GM19467 (cell line): ENCODE data around the gene SMR3B.
A peak's percentile ranks its signal among the peaks of the same experiment; 100 is the strongest.

Experiments
- ATAC-seq: cut with Tn5 transposase; IDR thresholded peaks from one replicate; pipeline ENCODE4 v1.9.1; 2021; ENCODE audit warnings: mild to moderate bottlenecking, moderate library complexity; ENCODE audit not compliant: unreplicated experiment

Gene SMR3B

DNA sequence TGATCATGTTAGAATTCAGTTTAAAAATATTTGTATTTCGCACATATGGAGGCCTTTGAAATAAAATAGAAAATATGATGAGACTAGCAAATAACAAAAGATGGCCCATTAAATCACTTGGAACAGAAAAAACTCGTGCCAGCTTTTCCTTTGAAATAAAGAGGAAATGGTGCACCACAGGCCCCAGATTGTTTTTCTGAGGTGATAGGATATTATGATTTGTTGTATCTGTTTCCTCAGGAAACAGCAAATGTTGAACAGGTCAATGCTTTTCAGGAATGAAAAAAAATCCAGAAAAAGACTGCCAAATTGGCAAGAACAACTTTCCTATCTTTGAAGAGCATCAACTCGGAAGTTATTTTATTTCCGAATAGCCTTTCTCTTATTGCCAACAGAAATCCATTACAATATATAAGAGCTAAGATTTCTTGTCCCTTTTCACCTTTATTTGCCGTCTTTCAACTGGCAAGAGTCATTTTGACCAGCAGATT lies at the start of gene SMR3B:
SMR3B (plus strand) TSS at position 441 of the 491 bp plus-strand sequence. CDS start 1,380 bp downstream, outside the sequence.
- no peak for ATAC-seq

DNA sequence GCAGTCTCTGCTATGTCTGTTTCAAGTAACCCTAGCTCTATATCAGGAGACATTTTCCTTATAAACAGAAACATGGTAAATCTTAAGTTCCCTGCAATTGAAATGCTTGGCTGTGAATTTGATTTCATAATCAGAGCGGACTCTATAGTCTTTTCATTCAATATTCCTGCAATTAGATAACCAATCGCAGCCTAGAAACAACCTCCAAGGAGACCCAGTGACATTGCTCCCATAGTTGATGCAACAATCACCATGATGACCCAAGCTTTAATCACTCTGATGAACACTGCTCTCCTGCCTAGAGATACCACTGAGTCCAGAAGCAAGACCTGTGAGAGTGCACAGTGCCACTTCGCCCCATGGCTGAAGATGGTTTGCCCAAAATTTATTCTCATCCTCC lies 48.2 kb upstream of the SMR3B start, which contains the start of gene CABS1:
CABS1 (plus strand) TSS at position 301 of the 400 bp plus-strand sequence; CDS start at position 360, 59 bp downstream.
- ATAC-seq = no peak

DNA sequence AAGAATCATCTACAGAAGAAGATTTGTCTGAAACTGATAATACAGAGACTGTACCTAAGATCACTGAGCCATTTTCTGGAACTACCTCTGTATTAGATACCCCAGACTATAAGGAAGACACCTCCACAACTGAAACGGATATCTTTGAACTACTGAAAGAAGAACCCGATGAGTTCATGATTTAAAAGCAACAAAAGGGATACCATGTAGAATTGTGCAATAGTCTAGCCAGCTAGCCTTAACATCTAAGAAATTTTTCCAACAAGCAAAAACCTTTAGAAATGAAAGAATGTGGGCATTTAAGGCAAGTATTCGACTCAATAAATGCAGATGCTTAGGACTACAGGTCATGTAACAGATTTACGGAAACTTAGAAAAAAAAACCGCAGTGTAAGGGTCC lies 46.9 kb upstream of the SMR3B start:
- ATAC-seq = no peak

DNA sequence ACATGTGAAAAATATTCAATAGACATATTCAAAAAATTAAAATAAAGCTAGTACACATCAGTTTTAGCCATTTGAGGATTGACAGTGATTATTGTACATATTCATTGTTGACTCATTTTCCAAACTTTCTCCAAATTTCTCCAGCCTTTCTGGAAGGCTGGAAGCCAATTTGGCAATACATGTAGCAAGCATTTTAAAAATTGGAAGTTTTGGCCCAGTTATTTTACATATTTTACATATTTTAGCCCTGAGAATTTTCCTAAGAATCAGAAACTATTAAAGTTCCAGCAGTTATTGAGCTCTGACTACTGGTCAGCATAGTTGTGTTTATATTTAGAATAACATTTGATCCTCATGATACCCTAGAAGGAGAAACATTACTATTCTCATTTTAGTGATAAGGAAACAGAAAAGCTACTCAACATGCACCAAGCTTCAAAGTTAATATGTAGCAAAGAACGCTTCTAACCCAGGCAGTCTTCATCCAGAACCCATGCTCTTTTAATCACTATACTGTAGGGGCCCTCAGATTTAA lies 45.0 kb upstream of the SMR3B start:
- ATAC-seq = no peak

DNA sequence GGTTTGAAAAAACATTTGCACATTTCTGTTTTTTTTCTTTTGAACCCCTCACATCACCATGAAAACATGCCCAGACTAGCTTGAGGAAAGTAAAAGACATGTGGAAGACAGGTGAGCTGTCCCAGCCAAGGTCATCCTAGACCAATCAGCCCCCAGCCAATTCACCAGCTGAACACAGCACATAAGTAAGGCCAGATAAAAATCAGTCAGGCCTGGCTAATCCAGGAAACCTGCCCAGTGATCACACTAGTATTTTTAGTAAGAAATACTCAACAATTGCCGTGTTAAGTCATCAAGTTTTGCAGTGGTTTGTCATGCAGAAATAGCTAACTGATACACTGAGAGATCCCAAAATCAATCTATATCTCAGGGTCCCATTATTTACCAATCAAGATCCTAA lies 26.7 kb upstream of the SMR3B start:
- no peak for ATAC-seq

DNA sequence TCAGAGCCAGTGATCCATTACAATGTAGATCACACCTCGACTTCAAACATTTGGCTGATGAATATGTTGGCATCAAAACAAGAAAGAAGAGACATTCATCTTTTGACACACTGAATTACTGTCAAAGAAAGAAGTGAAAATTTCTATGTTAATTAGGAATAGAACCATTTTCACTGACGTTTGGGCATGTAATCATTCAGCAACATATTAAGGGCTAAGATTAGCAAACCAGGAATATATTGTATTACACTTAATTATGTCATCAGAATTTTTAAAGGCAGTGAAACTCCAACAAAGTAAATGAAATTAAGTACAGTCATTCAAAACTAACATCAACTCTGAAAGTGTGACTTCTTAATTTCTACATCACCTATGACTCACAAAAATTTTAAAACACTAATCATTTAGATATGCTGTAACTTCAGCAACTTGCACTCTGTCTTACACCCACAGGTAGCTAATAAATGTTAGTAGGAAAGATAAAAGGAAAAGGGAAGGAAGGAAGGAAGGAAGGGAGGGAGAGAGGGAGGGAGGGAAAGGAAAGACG lies 23.7 kb upstream of the SMR3B start:
- no peak for ATAC-seq

DNA sequence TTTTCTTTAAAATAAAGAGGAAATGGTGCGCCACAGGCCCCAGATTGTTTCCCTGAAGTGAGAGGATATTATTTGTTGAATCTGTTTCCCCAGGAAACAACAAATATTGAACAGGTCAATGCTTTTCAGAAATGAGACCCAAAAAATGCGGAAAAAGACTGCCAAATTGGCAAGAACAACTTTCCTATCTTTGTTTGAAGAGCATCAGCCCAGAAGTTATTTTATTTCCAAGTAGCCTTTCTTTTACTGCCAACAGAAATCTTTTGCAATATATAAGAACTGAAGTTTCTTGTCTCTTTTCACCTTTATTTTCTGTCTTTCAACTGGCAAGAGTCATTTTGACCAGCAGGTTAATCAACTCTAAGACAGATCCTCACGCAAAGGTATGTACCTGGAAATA lies 22.5 kb upstream of the SMR3B start, which contains the start of gene SMR3A:
SMR3A (plus strand) TSS at position 301 of the 400 bp plus-strand sequence. CDS start 1,356 bp downstream, outside the sequence.
- no peak for ATAC-seq

DNA sequence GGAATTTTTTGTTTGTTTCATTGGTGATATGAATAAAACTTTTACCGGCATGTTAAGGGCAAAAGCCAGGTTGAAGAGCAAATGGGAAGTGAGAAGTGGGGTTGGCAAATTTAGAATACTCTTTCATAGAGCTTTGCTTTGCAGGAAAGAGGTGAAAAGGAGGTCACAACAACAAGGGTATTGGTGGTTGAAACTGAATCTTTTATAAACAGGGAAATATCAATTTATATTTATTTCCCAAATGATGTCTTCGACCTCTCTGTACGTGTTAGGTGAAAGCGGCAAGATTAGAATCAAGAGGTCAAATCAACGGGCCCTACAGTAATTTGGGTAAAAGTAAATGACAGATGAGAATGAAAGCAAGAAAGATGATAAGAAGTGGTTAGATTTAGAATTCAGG lies 18.9 kb upstream of the SMR3B start:
- ATAC-seq = no peak

DNA sequence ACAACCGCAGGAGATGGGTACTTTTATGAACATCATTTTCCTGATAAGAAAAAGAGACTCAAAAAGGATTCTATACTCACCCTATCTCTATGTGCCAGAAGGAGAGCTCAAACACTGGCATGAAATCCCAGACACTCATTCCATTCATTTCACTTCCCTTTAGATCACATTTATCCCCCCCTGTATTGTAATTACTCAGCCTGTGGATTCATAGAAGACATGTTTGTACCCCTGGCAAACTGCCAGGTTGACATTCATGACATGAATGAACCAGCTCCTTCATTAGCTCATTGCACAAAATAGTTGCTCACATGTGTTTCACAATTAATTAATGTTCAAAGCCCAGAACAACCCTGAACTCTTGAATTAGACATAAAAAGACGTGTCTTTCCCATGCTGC lies 17.5 kb upstream of the SMR3B start:
- no peak for ATAC-seq

DNA sequence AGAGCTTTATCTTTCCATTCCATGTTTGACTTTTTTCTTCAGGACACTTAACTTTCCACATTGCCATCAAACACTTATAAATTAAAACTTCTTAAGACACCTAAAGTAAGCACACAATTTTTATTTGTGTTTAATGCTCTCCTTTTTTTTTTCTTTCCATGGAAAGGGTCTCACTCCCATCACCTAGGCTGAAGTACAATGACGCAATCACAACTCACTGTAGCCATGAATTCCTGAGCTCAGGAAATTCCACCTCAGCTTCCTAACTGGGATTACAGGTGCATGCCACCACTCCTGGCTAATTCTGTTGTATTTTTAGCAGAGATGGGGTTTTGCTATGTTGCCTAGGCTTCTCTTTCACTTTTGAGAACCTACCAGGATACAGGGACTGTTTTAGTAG lies 15.1 kb upstream of the SMR3B start:
- ATAC-seq = no peak

DNA sequence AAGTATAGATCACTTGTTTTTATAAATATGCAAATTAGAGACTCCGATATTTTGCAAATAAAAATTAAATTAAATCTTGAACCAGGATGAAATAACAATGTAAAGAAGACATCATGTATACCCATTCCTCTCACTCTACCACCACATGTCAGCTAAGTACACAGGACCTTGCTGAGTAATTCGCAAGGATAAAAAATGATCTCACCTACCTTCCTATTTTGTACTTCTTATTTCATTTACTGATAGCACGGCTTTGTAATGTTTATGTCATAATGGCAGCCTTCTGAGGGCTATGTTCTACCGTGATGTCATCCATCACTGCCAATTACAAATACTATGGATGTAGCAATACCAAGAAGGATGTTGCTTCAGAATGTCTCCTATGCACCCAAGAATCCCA lies 10.9 kb upstream of the SMR3B start:
- no peak for ATAC-seq

DNA sequence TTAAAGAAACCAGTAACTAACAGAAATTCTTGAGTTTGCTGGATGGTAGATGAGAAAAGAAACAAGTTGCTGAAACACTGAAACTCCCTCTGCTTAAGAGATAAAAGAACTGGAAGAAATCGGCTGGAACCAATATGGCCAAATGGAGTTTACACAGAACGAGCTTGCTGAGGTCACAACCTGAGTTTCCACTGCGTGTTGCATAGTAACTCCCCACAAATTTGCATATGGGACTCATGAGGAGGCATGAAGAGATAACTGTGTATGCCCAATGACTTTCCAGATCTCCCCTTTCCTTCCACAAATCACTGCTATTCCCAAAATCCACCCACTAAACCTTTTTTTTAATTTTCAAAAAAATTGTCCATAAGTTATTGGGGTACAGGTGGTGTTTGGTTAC lies 10.2 kb upstream of the SMR3B start:
- no peak for ATAC-seq

DNA sequence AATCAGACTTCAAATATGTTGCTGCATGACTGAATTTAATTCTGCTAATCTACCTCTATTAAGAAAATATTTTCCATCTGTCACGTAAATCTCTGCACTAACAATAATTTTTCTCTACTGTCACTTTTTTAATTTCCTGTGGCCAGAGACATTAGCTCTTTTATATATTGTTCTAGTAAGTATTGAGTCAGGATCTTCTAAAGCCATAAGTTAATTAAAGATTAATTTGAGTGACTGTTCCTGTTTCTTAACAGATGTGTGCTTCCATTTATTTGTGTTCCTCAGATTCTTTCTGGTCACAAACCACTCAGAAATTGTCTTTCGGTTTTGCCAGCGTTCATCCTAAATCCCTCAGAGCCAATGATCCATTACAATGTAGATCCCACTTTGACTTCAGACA lies 2.4 kb upstream of the SMR3B start:
- no peak for ATAC-seq

DNA sequence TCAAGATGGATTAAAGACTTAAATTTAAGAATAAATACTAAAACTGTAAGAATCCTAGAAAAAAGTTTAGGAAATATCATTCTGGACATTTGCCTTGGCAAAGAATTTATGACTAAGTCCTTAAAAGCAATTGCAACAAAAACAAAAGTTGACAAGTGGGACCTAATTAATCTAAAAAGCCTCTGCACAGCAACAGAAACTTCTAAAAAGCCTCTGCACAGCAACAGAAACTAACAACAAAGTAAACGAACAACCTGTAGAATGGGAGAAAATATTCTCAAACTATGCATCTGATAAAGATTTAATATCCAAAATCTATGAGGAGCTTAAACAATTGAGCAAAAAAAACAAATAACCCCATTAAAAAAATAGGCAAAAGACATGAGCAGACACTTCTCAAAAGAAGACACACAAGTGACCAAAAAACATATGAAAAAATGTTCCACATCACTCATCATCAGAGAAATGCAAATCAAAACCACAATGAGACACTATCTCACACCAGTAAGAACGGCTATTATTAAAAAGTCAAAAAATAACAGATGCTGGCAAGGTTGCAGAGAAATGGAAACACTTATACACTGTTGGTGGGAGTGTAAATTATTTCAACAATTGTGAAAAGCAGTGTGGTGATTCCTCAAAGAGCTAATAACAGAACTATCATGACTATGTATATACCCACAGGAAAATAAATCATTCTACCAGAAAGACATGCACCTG lies 9.3 kb downstream of the SMR3B start:
- peak; percentile 60 for ATAC-seq

DNA sequence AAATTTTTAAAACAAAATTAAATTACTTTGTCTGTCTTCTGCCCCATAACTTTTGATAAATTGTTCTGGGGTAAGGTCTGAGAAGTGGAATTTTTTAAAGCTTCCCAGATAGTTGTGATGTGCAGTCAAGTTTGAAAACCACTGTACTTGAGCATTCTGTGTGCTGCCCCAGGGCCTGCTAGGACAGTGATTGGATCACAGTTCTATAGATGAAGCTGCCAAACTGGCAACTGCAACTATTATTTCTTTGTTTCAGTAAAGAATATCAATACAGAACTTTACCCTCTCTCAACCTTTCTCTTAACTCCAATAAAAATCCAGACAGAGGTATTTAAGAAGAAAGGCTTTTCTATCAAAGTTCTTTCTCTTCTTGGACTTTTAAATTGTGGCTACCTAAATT lies 14.6 kb downstream of the SMR3B start, which contains the start of gene OPRPN:
OPRPN (plus strand) TSS at position 361 of the 400 bp plus-strand sequence. CDS start 1,346 bp downstream, outside the sequence.
- ATAC-seq = no peak

DNA sequence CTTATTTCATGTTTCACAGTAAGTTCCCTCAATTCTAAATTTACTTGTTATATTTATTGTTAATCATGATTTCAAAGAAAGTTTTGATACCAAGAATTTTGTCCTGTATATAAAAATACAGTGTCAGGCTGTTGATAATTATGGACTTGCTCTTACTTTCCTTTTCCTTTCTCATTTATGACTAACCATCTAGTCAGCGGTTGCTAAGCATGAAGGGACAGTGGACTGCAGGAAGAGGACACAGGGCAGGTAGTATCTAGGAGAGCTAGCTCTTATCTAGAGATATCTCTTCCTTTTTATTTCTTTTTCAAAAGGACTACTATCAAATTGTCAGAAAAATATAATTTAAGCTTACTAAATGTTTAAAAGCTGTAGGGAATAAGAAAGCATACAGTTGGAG lies 16.4 kb downstream of the SMR3B start:
- peak; percentile 82 for ATAC-seq

DNA sequence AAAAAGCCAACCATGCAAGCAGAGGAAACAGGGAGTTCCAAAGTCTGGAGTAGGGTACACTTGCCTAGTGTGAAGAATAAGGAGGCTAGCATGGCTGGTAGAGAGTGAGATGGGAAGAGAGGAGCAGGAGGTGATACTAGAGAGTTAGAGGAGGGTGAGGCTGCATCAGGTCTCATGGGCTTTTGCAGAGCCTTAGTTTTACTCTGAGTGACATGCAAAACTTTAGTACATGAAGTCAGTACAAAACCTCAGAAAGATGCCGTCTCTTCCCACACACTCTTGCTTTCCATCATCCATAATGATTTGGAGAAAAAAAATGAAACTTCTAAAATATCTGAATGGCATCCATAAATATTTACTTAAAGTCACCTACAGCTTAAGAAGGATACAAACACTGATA lies 19.8 kb downstream of the SMR3B start:
- no peak for ATAC-seq

DNA sequence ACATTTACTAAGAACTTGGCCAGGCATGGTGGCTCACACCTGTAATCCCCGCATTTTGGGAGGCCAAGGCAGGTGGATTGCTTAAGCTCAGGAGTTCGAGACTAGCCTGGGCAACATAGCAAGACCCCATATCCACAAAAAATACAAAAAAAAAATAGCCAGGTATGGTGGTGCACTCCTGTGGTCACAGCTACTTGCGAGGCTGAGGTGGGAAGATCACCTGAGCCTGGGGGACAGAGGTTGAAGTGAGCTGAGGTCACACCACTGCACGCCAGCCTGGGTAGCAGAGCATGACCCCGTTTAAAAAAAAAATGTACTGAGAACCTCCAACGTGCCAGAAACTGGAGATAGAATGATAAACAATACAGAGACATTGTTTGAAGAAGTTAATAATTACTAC lies 22.8 kb downstream of the SMR3B start:
- peak; percentile 58 for ATAC-seq

DNA sequence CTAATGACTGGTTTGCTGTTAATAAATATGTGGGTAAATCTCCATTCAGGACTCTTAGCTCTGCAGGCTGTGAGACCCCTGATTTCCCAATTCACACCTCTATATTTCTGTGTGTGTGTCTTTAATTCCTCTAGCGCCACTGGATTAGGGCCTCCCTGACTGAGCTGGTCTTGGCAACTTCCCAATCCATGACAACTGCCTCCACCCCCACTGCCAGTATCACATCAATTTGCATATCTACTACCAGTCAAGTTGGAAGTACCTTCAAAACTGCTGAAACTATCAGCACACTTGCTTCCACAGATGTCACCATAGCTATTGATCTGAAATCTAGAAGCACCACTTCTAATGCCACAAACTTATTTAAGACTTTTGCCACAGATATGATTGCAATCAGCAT lies 42.4 kb downstream of the SMR3B start:
- no peak for ATAC-seq

DNA sequence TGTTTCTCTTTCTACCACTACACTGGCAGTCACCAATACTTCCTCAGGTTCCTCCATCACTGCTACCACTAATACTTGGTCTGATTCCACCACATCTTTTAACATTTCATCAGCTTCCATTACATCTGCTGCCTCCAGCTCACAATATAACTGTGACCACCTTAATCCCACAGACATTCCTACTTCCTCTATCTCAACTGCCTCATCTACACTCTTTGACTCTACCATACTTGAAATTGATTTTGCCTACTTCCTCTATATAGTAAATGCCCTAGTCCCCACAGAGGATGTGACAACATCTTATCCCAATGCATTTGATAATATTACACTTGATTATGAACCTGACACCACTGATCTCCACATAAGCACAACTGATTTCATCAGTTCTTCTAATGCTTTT lies 43.9 kb downstream of the SMR3B start:
- no peak for ATAC-seq

DNA sequence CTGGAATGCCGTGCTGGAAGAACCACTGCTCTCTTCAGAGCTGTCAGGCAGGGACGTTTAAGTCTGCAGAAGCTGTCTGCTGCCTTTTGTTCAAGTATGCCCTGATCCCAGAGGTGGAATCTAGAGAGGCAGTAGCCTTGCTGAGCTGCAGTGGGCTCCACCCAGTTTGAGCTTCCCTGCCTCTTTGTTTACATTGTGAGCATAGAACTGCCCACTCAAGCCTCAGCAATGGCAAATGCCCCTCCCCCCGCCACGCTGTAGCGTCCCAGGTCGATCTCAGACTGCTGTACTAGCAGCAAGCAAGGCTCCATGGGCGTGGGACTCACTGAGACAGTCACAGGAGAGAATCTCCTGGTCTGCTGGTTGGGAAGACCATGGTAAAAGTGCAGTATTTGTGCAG lies 54.3 kb downstream of the SMR3B start:
- no peak for ATAC-seq
